Measurements from ENCODE around the gene CAB39. TPM values are rescaled to one million over a fixed set of nuclear protein-coding genes. Genes with fewer than 3 reads are reported as not detected.

The CAB39 gene
- polyA plus RNA-seq, 1 experiment, result 23.6 TPM

- DNase-seq (ENCODE audit: low read depth), result no peak
- Histone ChIP-seq H3K36me3 (ENCODE audit: control insufficient read depth, insufficient read depth, low read length) (peaks cover 2% of the 10 kb centered on the region), H3K27me3 (ENCODE audit: control insufficient read depth, insufficient read depth, low read length) (no peaks in the 10 kb centered on the region), H3K4me3 (ENCODE audit: low read depth, low read length) (no peak overlapping the region)
- POLR2A ChIA-PET, result no interaction called here
- TF ChIP-seq CTCF (IDR thresholded peaks at IDR 0.05; ENCODE audit: insufficient read depth, low read depth, low read length), result no peak
- CTCF ChIA-PET, result interaction anchor here (1.4 to 1.5 kb wide), 2 partner anchors 13 to 16 kb away, joined by 3 to 4 read pairs; no protein-coding TSS in a partner anchor
These were observed 65.9 kb downstream of the CAB39 start for GRCh38 chr2:230778350-230779063.

- Histone ChIP-seq H3K36me3 (ENCODE audit: control insufficient read depth, insufficient read depth, low read length) (peaks cover 2% of the 10 kb centered on the region), H3K27me3 (ENCODE audit: control insufficient read depth, insufficient read depth, low read length) (no peaks in the 10 kb centered on the region), H3K4me3 (ENCODE audit: low read depth, low read length) (no peak overlapping the region)
- ChIA-PET POLR2A (no interaction called here), CTCF (interaction anchor here (1.4 to 1.5 kb wide), 2 partner anchors 13 to 17 kb away, joined by 3 to 4 read pairs; no protein-coding TSS in a partner anchor)
- no peak for DNase-seq (ENCODE audit: low read depth)
- TF ChIP-seq CTCF (IDR thresholded peaks at IDR 0.05; ENCODE audit: insufficient read depth, low read depth, low read length), result no peak
These were observed 66.5 kb downstream of the CAB39 start for GRCh38 chr2:230779126-230779525.

- ChIA-PET POLR2A (no interaction called here), CTCF (no interaction called here)
- Histone ChIP-seq H3K36me3 (ENCODE audit: control insufficient read depth, insufficient read depth, low read length) (peaks cover 2% of the 10 kb centered on the region), H3K27me3 (ENCODE audit: control insufficient read depth, insufficient read depth, low read length) (no peaks in the 10 kb centered on the region), H3K4me3 (ENCODE audit: low read depth, low read length) (no peak overlapping the region)
- no peak for TF ChIP-seq CTCF (IDR thresholded peaks at IDR 0.05; ENCODE audit: insufficient read depth, low read depth, low read length)
- no peak for DNase-seq (ENCODE audit: low read depth)
These were observed 67.0 kb downstream of the CAB39 start for GRCh38 chr2:230779607-230780006.

GRCh38 chr2:230781130-230781797 is 68.6 kb downstream of the CAB39 start:
- no peak for TF ChIP-seq CTCF (IDR thresholded peaks at IDR 0.05; ENCODE audit: insufficient read depth, low read depth, low read length)
- Histone ChIP-seq H3K36me3 (ENCODE audit: control insufficient read depth, insufficient read depth, low read length) (peaks cover 2% of the 10 kb centered on the region), H3K4me3 (ENCODE audit: low read depth, low read length) (no peak overlapping the region), H3K27me3 (ENCODE audit: control insufficient read depth, insufficient read depth, low read length) (no peaks in the 10 kb centered on the region)
- no peak for DNase-seq (ENCODE audit: low read depth)
- ChIA-PET POLR2A (no interaction called here), CTCF (interaction anchor here (1.3 to 2.2 kb wide), 2 partner anchors 17 to 67 kb away, joined by 3 to 8 read pairs; no protein-coding TSS in a partner anchor)

- H3K4me3 ChIP-seq (ENCODE audit: low read depth, low read length), result no peak overlapping the region
- TF ChIP-seq CTCF (IDR thresholded peaks at IDR 0.05; ENCODE audit: insufficient read depth, low read depth, low read length), result no peak
- ChIA-PET POLR2A (no interaction called here), CTCF (interaction anchor here (2.2 kb wide), 1 partner anchor 15 kb away, joined by 8 read pairs; no protein-coding TSS in a partner anchor)
- DNase-seq (ENCODE audit: low read depth), result no peak
- no peaks in the 10 kb centered on the region for H3K27me3 ChIP-seq (ENCODE audit: control insufficient read depth, insufficient read depth, low read length)
- peaks cover 2% of the 10 kb centered on the region for H3K36me3 ChIP-seq (ENCODE audit: control insufficient read depth, insufficient read depth, low read length)
These were observed 70.5 kb downstream of the CAB39 start for GRCh38 chr2:230783101-230783500.
